Measurements from ENCODE around the gene GCK. TPM values are rescaled to one million over a fixed set of nuclear protein-coding genes. Genes with fewer than 3 reads are reported as not detected.
A peak's percentile ranks its signal among the peaks of the same experiment; 100 is the strongest.

GCK gene
- total RNA-seq, 1 donor, result 0.43 TPM

DNA sequence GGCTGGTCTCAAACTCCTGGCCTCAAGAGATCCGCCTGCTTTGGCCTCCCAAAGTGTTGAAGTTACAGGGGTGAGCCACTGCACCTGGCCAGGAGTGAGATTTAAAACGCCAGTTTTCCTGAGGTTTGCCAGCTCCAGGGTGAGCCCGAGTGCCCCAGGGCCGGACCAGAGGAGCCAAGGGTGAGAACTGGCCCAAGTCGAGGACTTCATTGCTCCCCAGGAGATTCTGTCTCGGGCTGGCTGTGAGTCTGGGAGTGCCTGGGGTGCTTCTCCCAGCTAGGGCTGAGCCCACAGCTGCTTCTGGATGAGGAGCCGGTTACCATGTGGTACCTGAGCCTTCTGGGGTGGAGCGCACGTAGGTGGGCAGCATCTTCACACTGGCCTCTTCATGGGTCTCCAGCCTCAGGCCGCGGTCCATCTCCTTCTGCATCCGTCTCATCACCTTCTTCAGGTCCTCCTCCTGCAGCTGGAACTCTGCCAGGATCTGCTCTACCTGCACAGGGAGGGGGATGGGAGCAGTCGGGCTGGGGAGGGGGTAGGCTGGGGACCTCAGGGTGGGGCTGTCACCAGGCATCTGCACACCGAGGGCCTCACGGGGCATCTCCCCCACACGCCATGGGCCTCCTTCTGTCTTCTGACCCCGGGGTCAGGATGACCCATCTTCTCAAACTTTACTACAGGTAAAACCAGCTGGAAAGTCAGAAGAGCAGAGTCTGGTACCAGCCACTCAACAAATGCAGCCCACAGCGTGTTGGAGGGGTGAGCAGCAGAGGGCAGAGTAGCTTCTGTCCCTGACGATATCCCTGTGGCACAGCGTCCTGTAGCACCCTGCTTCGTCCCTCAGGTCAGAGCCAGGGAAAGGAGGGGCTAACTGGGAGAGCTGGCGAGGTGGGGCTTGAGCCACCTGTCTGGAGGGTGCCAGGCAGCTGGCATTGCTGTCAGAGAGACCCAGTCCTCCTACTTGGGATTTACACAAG is 36.0 kb downstream of the GCK start:
- no peak overlapping the region for H3K4me3 ChIP-seq (ENCODE audit: low read depth, low read length)
- no peak for DNase-seq (ENCODE audit: low read depth)
- TF ChIP-seq, protein P1, sequence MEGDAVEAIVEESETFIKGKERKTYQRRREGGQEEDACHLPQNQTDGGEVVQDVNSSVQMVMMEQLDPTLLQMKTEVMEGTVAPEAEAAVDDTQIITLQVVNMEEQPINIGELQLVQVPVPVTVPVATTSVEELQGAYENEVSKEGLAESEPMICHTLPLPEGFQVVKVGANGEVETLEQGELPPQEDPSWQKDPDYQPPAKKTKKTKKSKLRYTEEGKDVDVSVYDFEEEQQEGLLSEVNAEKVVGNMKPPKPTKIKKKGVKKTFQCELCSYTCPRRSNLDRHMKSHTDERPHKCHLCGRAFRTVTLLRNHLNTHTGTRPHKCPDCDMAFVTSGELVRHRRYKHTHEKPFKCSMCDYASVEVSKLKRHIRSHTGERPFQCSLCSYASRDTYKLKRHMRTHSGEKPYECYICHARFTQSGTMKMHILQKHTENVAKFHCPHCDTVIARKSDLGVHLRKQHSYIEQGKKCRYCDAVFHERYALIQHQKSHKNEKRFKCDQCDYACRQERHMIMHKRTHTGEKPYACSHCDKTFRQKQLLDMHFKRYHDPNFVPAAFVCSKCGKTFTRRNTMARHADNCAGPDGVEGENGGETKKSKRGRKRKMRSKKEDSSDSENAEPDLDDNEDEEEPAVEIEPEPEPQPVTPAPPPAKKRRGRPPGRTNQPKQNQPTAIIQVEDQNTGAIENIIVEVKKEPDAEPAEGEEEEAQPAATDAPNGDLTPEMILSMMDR (IDR thresholded peaks at IDR 0.05; ENCODE audit: insufficient read depth, low read depth, low read length), result no peak

DNA sequence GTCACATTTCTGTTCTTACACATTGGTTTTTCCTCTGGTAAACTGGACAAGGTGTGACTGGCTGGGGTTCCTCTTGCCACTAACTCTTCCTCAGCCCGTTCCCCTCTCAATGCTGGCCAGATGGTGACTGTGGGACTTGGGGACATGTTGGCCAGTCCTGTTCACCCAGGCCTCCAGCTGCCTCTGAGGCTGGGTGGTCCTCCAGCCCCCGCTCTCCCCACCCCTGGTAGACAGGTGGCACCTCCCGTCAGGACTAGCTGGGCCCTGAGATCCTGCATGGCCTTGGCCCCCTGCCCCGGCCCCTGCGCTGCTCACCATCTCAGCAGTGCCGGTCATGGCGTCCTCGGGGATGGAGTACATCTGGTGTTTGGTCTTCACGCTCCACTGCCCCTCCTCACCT is 37.3 kb downstream of the GCK start:
- DNase-seq (ENCODE audit: low read depth), result no peak
- TF ChIP-seq, protein P1 (IDR thresholded peaks at IDR 0.05; ENCODE audit: insufficient read depth, low read depth, low read length), result no peak
- H3K4me3 ChIP-seq (ENCODE audit: low read depth, low read length), result no peak overlapping the region

DNA sequence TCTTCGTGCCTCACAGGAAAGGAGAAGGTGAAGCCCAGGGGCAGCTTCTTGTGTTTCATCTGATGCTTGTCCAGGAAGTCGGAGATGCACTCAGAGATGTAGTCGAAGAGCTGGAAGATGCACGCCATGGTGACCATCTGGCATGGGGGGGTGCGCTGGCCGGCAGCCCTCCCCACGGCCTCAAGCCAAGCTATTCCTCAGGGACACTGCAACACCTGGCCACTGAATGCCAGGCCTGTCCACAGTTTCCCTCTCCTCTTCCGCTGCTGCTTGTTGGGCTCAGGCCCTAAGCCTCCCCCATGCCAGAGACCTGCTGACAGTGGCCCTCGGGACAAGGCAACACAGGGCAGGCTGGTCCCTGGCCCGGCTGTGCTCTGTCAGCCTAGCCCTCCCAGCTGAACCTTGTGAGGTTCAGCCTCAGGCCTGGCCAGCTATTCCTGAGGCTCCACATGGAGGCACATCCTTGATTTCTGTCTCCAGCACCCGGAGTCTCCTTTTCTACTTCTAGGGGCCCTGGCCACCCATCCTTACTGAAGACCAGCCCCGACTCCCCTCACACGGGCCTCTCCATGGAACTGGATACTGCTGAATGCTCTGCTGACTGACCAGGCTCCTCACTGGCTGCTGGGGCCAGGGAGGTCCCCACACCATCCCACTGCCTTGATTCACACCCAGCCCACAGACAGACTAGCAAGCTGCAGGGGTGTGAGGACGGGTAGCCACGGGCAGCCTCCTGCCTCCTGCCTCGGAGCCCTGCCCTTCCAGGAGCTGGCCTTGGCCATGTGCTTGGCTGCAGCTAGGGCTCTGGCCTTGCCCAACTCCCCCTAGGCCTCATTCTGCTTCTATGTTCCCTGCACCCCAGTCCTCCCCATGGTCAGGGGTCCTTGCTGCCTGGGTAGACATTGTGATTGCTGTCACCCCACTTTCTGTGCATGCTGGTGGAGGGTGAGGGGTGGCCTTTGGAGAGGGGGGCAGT is 38.0 kb downstream of the GCK start:
- DNase-seq (ENCODE audit: low read depth), result no peak
- TF ChIP-seq, protein P1 (IDR thresholded peaks at IDR 0.05; ENCODE audit: insufficient read depth, low read depth, low read length), result no peak
- no peak overlapping the region for H3K4me3 ChIP-seq (ENCODE audit: low read depth, low read length)

DNA sequence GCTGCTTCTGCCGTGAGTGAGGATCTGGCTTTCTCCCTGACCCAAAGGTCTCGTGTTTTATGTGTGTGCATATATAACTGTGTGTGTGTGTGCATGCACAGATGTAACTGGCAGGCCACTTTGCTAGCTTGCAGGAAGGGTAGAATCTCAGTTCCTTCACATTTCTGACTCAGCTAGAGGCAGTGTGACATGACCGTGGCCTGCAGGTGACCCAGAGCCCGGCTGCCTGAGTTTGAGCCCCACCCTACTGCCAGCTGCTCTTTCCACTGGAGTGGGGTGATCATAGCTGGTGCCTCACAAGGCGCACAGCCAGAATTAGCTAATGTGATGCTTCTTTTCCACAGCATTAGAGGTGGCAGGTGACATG is 38.8 kb downstream of the GCK start:
- TF ChIP-seq, protein P1 (IDR thresholded peaks at IDR 0.05; ENCODE audit: insufficient read depth, low read depth, low read length), result no peak
- no peak overlapping the region for H3K4me3 ChIP-seq (ENCODE audit: low read depth, low read length)
- no peak for DNase-seq (ENCODE audit: low read depth)

DNA sequence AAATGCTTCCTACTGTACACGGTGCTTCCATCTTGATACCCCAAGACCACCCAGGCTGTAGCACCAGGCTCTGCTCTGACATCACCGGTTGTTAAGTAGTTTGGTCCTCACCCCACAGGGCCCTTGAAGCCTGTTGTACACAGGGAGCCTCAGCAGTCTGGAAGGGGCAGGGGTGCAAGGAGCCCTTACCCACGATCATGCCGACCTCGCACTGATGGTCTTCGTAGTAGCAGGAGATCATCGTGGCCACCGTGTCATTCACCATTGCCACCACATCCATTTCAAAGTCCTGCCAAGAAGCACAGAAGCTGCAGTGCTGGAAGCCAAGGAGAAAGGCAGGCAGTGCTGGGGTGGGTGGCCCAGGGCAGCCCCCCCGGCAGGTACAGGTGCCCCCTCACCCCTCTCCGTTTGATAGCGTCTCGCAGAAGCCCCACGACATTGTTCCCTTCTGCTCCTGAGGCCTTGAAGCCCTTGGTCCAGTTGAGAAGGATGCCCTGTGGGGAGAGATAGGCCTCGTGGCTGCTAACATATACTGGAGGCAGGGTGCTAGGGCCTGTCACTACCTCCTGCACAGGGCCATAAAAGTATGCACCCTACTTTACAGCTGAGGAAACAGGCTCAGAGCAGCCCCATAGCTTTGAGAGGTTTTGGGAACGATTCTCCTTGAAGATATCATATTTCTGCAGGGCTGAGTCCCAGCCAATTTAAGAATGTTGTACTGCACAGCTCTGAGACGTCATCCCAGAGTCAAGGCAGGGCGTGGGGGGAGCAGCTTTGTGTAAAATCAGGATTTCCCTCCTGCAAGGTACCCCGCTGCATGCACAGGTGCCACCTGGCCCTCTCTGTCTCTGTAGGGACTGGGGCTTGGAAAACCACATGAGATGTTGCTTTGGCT is 39.4 kb downstream of the GCK start:
- DNase-seq (ENCODE audit: low read depth), result peak; percentile 29
- no peak overlapping the region for H3K4me3 ChIP-seq (ENCODE audit: low read depth, low read length)
- TF ChIP-seq, protein P1 (IDR thresholded peaks at IDR 0.05; ENCODE audit: insufficient read depth, low read depth, low read length), result no peak

Data from fibroblast of villous mesenchyme (primary cell).